SU-DHL-6 (cell line): Measurements from ENCODE around the gene NDUFS8.

ENCODE experiments used
- EZH2phosphoT487 ChIP-seq: fragments of 200-600 bp; sonication (generic), shearing (Covaris generic); conservative IDR thresholded peaks from 2 replicates; pipeline ENCODE4 v1.6.1; 2018; ENCODE audit warnings: mild to moderate bottlenecking, antibody characterized with exemption, low read length, moderate library complexity, mixed read lengths
- TF ChIP-seq, protein P1 (sequence below): fragments of 200-600 bp; sonication (generic); IDR thresholded peaks from one replicate; pipeline ENCODE4 v1.5.1; 2017; ENCODE audit warnings: antibody characterized with exemption, mild to moderate bottlenecking, low read length, moderate library complexity; ENCODE audit not compliant: insufficient read depth, poor library complexity, severe bottlenecking

DNA sequence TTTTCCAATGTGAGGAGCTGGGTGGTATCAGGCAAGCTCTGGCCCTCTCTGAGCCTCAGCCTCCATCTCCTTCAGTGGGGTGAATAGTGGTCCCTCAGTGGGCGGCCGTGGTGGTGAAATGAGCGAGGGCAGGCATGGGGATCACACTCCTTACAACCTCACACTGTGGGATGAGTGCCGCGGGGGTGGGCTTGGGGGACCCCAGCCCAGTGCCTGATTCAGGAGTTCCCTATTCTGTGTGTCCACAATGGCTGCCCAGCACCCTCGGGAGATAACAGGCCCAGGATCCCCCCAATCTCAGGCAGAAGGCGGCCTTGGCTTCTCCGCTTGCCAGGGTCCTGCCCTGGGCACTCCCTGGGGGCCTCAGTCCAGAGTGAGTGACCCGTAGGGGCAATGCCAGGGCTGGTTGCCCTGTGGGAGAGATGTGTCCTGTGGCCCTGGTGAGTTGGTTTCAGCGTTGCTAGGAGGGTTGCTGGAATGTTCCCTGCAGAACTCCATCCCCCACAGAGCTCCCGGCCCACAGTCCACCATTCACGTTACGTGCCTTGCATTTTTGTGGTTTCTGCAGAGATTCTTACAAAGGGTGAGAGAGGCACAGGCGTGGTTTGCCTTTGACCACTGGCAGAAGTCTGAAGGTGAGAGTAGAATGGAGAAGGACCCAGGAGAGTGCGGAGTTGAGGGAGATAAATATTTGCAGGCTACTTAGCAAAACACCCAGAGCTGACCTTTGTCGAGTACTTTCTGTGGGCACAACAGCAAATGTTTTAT lies 17.5 kb upstream of the NDUFS8 start:
- TF ChIP-seq, protein P1, sequence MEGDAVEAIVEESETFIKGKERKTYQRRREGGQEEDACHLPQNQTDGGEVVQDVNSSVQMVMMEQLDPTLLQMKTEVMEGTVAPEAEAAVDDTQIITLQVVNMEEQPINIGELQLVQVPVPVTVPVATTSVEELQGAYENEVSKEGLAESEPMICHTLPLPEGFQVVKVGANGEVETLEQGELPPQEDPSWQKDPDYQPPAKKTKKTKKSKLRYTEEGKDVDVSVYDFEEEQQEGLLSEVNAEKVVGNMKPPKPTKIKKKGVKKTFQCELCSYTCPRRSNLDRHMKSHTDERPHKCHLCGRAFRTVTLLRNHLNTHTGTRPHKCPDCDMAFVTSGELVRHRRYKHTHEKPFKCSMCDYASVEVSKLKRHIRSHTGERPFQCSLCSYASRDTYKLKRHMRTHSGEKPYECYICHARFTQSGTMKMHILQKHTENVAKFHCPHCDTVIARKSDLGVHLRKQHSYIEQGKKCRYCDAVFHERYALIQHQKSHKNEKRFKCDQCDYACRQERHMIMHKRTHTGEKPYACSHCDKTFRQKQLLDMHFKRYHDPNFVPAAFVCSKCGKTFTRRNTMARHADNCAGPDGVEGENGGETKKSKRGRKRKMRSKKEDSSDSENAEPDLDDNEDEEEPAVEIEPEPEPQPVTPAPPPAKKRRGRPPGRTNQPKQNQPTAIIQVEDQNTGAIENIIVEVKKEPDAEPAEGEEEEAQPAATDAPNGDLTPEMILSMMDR = no peak
- no peak for TF ChIP-seq EZH2phosphoT487
